ENCODE data around the gene NOTCH3.

Gene NOTCH3

DNA sequence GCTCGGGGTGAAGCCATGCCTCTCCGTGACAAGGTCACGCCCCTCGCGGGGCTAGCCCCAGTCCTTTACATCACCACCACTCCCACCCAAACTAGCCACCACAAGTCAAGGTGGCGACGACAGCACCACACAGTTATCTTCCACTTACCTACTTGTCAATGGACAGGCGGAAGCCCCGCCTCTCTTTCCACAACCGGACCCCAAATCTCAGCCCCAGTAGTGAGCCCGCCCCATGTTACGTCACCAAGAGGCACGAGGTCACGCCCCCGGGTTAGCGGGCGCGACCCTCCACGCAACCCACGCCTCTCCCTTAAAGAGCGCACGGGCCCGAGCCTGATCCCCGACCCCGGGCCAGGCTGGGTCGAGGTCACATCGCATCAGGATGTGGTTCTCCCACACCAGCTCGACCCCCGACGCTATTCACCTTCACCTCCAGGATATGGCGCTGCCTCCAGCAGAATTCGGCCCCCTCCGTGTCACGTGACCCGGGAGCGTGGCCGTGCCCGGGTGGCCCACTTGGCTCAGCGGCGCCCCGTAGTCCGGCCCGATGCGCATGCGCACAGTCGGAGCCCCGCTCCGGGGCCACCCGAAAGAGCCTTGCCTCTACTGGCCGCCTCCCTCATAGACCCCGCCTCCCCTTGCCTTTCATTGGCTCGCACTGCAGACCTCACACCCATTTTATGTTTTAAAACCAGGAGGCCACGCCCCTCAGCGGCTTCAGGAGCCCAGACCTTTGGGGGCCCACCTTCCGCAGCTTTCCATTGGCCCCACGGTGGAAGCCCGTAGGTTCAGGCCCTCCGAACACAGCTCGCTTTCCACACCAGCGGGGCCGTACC lies 75.3 kb downstream of the NOTCH3 start:
- DNase-seq (ENCODE audit: low read depth in 4 of 4, low spot score in 1 of 4), result peak; percentile 94 to 98 (median 95)

DNA sequence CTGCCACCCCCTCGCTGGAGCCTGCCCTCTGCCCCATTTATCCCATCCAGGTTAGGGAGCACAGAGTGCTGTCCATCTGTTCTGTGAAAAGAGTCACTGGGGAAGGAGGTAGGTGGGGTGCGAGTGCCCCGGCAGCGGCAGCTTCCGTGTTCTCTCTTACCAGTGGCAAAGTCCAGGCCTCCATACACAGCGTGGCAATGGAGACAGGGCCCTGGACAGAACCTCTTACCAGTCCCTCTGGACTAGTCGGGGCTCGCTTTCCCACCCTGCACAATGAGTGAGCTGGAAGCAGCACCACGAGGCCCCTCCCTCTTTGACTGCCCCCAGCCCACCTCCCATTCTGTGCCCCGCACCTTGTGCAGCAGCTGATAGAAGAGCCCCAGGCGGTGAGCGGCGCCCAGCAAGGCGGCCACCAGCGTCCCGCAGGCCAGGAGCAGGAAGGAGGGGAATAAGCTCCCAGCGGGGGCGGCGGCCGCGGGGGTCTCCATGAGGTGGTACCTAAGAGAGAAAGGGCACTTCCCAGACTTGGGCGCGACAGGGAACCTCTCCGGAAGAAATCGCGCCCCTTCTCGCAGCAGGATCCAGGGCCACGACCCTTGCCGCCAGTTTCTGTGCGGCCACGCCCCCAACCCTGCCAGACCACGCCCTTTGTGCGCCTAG lies 76.1 kb downstream of the NOTCH3 start:
- DNase-seq (ENCODE audit: low read depth in 4 of 4, low spot score in 1 of 4), result peak in 1 of 4 experiments; percentile 77

DNA sequence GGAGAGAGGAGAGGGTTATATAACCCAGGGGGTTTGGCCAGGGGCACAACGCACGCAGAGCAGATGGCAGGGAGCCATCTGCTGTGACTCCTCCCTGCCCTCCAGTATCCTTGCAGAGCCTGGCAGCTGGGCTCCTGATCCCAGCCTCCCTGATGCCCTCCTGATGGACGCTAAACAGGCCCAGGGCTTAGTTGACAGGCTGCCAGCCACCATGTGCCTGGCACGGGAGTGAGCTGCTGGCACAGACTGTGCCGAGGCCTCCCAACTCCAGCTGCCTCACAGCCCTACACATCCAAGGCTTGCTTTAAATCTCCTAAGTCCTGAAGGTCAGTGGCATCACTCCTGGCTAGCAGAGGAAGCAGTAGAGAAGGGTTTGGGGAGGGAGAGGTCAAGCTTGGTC lies 76.9 kb downstream of the NOTCH3 start:
- no peak for DNase-seq (ENCODE audit: low read depth in 4 of 4, low spot score in 1 of 4)

DNA sequence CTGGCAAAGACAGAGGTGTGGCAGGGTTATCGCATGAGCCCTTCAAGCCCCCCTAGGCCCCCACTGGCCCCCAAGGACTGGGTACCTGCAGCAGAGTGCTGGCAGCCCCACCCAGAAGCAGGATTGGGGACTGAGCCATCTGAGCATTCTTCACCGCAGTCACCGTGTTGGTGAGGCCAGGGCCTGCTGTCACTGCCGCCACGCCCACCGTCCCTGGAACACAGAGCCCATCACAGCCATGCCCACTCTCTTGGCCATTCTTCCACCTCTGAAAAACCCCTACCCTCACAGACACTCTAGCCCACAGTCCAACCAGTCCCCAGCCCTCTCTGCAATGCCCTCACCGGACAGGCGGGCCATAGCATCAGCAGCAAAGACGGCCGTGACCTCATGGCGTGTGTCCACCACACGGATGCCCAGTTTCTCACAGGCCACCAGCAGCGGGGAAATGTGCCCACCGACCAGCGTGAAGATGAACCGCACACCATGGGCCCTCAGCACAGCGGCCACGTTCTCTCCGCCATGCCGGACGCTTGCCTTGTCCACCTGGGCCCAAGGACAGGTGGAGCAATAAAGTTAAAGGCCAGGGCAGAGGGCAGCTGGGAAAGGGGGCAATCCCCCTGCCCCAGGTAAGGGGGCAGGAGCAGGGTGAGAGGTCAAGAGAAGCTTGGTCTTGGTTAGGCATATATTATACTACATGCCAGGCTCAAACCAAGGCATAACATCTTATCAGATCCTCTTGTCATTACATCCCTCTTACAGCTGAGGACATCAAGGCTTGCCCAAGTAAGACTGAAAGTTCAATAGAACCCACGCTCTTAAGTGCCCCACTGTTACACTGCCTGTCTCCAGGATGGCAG lies 77.5 kb downstream of the NOTCH3 start:
- DNase-seq (ENCODE audit: low read depth in 4 of 4, low spot score in 1 of 4), result no peak

DNA sequence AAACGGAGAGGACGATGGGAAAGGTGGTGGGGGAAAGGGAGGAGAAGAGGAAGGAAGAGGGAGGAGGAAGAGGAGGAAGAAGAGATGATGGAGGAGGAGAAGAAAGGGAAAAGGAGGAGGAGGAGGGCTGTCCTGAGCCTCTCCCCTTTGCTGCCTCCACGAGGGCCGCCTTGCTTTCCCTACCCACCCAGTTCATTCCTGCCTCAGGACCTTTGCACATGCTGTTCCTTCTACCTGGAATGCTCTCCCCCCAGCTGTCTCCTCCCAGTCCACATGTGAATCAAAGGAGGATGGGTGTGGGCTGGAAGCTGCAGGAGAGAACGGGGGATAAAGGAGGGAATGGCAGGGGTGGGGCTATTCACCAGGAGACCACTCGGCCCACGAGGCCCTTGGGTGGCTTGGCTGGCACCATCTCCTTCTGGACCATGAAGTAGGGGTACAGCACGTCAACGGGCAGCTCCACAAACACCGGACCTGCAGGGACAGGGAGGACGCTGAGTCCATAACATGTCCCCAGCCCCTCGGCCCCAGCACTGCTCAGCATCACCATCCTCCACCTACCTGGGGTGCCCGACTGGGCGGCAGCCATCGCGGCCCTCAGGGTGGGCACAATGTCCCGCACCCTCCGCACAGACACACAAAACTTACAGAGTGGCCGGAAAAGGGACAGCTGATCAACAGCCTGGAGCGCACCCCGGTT lies 78.3 kb downstream of the NOTCH3 start:
- no peak for DNase-seq (ENCODE audit: low read depth in 4 of 4, low spot score in 1 of 4)

DNA sequence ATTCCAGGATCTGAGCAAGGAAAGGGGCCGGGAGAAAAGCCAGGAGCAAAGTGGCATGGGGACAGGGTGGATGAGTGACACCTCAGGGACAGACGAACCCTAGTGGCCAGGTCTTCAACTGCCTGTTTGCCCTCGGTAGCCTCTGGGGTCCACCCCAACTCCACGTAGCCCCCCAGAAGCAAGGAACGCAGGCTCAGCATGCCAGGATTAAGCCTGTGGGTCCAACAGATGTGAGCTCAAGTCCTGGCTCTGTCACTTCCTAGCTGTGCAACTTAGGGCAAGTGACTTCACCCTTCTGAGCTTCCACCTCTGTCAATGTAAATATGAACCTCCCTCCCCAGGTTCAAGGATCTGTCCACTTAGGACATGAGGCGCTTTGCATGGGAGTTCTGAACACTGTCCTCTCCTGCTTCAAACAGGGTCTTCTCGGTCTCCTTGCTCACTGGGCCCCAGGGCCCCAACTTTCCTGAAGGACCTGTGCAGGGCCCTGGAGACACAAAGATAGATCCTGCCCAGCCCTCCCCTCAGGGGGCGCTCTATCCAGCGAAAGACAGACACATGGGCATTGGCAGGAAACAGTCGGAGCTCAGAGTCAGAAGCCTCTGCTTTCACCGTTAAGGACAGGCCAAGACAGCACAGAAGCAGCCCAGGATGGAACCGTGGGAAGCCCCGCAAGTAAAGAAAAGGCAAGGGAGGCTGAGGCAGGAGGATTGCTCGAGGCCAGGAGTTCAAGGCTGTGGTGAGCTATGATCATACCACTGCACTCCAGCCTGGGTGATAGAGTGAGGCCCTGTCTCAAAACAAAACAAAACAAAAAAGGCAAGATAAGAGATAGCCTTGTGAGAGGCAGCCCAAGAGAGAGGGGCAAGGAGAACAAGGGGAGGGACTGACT lies 80.4 kb downstream of the NOTCH3 start:
- DNase-seq (ENCODE audit: low read depth in 4 of 4, low spot score in 1 of 4), result no peak

DNA sequence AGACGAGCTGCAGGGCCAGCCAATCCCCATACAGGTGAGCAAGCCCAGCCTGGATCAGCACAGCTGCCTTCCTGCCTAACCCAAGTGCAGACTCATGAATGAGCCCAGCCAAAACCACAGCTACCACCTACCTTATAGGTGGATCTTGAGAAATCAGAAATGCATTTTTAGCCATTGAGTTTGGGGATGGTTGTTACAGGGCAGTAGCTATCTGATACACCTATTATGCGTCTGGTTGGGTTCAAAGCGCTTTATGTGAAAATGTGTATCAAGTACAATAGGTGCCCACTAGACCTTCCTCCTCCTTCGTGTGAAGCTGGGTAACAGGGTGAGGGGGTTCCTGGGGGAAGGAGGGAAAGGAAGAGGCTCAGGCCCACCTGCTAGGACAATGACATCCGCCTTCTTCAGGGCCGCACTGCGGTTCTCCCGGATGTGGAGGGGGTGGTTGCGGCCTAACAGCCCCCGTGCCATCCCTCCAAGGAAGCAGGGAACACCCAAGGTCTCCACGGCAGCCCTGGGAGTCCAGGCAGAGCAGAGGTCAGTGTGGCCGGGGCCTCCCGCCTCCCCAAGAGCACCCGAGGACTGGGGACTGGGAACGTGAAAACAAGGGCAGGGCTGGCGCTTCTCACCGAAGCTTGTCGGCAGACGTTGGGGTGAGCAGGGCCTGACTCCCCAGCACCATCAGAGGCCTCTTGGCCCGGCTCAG lies 81.9 kb downstream of the NOTCH3 start:
- no peak for DNase-seq (ENCODE audit: low read depth in 4 of 4, low spot score in 1 of 4)

DNA sequence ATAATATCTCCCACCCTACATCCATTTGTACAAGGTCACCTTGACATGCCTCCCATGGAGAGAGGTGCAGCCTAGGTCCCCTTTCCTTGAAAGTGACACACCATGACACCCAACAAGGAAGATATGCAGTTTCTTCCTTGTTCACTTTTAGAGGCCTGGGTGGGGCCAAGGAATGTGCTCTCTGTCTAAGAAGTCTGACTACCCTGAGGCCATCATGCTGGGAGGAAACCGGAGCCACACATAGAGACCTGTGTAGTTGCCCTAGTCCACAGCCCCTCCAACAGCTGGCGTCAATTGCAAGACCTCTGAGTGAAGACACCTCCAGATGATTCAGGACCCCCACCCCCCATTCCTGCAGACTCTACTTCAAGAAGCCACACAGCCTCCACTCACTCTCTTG lies 82.5 kb downstream of the NOTCH3 start:
- no peak for DNase-seq (ENCODE audit: low read depth in 4 of 4, low spot score in 1 of 4)

DNA sequence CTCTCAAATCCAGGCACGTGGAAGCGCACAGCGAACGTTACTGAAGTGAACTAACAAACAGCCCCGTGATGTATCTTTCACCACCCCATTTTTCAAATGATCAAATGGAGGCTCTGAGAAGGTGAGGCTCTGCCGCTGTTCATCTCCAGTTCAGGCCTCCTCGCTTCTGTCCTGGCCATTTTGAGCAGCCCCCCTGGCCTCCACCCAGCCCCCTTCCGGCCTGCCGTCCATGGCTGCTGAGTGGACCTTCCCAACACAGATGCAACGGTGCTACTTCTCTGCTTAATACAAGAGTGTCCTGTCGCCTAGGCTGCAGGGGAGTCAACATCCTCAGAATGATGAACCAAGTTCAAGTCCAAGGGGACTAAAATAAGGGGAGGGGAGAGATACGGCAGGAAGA lies 83.9 kb downstream of the NOTCH3 start:
- no peak for DNase-seq (ENCODE audit: low read depth in 4 of 4, low spot score in 1 of 4)

DNA sequence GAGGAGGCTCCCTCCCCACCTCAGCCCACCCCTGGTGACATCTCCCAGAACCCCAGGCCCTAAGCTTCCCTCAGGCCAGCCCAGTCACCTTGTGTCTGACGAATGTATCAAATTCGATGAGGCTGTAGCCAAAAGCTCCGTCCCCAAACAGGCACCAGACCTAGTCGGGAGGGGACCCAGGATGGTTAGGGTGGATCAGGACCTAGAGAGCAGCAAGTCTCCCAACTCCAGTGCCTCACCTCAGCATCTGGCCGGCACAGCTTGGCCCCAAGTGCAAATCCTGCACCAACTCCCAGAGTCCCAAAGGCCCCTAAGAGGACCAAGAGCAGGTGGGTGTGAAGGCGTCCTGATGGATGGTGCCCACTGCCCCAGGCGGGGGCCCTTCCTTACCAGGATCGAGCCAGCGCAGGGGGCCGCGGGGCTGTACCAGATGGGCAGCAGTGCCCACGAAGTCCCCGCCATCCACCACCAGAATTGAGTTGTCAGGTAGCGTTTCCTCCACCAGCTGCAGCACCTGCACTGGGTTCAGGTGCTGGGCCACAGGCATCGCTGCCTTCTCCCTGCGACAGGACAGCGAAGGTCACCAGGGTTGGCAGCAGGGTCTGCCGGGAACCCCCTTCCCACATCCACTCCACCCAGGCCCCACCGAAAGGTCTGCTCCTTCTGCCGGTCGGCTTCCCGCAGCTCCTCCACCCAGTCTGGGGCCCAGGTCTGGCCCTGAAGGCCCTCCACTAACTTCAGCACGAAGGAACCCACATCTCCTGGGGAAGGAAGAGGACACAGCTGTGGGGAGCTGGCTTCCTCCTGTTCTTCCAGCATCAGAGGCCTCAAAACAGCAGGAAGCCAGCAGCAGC lies 84.8 kb downstream of the NOTCH3 start:
- DNase-seq (ENCODE audit: low read depth in 4 of 4, low spot score in 1 of 4), result no peak

DNA sequence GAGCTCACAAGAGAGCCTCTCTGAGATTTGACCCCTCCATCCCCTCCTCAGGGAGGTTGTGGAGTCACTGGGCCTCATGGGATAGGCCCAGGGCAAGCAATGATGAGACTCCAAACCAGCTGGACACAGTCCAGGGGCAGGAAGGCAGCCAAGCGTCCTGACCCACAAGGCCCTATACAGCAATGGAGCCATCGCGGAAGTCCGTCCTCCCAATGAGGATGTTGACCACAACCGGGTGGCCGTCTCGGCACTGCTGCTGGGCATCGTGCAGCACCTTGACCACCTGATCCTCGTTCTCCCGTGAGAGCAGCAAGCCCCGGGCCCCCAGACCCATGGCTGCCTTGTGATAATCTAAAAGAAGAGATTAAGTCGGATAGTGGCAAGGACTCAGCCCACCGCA lies 85.7 kb downstream of the NOTCH3 start:
- no peak for DNase-seq (ENCODE audit: low read depth in 4 of 4, low spot score in 1 of 4)

DNA sequence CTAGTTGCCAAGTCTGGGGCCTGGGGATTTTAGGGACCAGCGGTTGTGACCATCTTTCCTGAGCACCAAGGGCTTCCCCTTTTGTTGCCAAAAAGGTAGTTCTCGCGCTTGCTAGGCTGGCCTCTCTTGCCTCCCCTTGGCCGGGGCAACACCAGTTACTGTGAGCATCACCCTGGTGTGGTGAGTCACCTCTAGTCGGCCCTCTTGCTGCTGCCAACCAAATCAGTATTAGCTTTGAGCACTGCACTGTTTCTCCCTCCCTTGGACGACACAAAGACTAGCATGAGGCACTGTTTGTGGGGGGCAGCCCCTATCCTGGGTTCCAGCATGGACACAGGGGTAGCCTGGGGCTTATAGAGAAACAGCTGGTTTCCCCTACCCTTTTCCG lies 86.6 kb downstream of the NOTCH3 start:
- no peak for DNase-seq (ENCODE audit: low read depth in 4 of 4, low spot score in 1 of 4)

DNA sequence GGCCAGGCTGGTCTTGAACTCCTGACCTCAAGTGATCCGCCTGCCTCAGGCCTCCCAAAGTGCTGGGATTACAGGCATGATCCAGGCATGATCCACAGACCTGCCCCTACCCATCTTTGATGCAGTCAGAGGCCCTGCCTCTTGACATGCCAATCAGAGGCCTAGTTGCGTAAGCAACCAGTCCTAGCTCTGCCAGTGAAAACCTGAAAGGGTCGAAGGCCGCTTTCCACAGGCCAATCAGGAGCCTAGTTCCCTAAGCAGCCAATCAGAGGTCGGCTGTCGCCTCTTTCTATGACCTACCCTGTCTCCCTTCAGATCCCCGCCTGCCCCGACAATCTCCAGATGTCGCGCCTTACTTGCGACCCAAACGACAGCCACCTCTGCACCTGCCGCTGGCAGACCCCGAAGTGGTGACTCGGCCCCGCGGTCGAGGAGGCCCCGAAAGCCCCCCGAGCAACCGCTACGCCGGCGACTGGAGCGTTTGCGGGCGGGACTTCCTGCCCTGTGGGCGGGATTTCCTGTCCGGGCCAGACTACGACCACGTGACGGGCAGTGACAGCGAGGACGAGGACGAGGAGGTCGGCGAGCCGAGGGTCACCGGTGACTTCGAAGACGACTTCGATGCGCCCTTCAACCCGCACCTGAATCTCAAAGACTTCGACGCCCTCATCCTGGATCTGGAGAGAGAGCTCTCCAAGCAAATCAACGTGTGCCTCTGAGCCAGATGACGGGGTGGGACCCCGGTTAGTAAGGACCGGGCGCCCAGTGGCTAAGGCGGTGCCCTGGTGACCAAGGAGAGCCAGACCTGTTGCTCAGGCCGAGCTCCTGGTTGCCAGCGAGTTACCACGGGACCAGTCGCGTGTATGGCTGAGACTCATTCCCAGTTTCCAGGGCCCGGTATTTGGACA lies 87.3 kb downstream of the NOTCH3 start:
- no peak for DNase-seq (ENCODE audit: low read depth in 4 of 4, low spot score in 1 of 4)

DNA sequence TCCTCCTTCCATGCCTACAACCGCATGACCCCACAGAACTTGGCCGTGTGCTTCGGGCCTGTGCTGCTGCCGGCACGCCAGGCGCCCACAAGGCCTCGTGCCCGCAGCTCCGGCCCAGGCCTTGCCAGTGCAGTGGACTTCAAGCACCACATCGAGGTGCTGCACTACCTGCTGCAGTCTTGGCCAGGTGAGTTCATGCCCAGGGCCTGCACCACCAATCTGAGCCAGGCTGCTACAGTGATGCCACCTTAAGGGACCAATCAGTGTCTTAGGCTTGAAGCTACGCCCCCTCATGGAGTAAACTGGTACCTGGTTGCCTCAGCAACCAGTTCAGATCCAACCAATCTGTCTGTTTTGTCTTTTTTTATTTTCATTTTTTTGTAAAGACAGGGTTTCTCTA lies 88.4 kb downstream of the NOTCH3 start:
- DNase-seq (ENCODE audit: low read depth in 4 of 4, low spot score in 1 of 4), result no peak

DNA sequence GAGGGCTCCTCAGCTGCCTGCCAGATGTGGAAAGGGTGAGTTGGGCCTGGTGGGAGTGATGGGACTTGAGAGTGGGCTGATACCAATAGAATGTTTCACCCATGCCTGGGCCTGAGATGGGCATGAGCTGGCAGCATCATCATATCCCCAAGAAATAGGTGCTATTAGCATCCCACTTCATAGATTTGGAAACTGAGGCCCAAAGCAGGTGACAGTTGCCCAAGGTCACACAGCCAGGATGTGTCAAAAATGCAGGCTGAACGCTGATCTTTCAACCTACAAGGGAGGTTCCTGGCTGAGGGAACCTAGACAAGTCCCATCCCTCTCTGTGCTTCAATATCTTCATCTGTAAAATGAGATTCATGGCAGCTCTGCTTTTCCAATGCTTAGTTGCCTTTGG lies 89.0 kb downstream of the NOTCH3 start:
- DNase-seq (ENCODE audit: low read depth in 4 of 4, low spot score in 1 of 4), result no peak

DNA sequence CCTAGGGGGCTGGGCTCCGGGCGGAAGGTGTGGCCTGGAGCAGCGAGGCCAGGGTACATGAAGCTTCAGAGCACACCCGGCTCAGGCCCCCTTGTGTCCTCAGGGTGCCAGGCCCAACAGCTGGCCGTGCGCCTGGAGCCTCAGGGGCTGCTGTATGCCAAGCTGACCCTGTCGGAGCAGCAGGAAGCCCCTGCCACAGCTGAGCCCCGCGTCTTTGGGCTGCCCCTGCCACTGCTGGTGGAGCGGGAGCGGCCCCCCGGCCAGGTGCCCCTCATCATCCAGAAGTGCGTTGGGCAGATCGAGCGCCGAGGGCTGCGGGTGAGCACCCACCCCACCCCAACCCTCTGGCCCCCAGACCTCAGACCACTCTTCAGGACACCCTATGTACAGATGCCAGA lies 90.4 kb downstream of the NOTCH3 start:
- no peak for DNase-seq (ENCODE audit: low read depth in 4 of 4, low spot score in 1 of 4)

DNA sequence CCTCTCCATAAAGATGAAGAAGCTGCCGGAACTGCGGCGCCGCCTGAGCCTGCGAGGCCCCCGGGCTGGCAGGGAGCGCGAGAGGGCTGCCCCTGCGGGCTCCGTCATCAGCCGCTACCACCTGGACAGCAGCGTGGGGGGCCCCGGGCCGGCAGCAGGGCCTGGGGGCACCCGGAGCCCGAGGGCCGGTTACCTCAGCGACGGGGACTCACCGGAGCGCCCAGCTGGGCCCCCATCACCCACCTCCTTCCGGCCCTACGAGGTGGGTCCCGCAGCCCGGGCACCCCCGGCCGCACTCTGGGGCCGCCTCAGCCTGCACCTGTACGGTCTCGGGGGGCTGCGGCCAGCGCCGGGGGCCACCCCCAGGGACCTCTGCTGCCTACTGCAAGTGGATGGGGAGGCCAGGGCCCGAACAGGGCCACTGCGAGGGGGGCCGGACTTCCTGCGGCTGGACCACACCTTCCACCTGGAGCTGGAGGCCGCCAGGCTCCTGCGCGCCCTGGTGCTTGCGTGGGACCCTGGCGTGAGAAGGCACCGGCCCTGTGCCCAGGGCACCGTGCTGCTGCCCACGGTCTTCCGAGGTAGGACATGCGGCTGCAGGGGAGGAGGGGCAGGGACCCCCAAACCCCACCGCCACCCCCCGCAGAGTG lies 90.9 kb downstream of the NOTCH3 start:
- no peak for DNase-seq (ENCODE audit: low read depth in 4 of 4, low spot score in 1 of 4)

Measured in stimulated activated CD4-positive, alpha-beta T cell treated with anti-CD3 and anti-CD28 coated beads, Interleukin-1b, Interleukin-23, amount 100 ng/mL, for 24 hours (primary cell).